Hematopoietic multipotent progenitor cell treated with erythropoietin and hydrocortisone succinate and interleukin-3 and kit ligand, for 17 days (in vitro differentiated cells): ENCODE measurements around the gene PTPRS.
"Not testable (repeated sequence)": the region's sequence is repeated elsewhere in the genome, so short reads cannot be mapped to it uniquely, and the experiment has no call there.

ENCODE experiments used
- DNase-seq: peaks from one replicate; pipeline ENCODE4 v3.0.0-alpha.2; 2015; ENCODE audit warnings: low spot score

Gene PTPRS

DNA sequence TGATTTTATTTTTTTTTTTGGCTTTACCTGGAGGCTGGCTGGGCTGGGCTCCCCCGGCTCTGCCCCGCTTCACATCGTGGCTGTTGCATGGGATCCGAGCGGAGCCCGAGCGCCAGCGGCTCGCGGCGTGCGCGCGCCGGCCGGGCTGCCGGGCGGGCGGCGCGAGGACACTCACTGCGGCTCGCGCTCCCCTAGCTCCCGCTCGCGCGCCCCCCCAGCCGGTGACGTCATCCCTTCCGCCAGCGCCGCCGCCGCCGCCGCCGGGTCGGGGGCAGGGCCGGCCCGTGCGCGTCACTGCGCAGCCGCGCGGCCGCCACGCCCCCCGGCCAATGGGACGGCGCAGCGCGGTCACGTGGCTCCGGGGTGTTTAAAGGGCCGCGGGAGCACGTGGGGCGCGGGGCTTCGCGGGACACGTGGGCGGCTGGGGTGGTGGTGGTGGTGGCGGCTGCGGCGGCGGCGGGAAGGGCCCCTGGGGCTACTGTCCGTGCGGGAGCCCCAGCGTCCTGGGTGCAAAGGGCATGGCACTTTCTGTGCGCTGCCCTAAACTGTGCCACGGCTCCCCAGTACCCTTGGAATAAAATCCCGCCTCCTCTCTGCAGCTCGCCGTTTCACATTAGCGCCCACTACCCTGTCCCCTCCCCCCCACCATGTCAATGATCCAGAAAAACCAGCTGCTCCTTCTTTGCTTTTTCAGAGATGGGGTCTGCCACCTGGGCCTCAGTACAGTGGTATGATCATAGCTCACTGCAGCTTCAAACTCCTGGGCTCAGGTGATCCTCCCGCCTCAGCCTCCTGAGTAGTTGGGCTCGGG lies at the start of gene PTPRS:
Gene PTPRS, minus strand, starts transcription at position 176 of the 811 bp plus-strand sequence. CDS start 54,672 bp downstream, outside the sequence.
- DNase-seq: peak; percentile 4

DNA sequence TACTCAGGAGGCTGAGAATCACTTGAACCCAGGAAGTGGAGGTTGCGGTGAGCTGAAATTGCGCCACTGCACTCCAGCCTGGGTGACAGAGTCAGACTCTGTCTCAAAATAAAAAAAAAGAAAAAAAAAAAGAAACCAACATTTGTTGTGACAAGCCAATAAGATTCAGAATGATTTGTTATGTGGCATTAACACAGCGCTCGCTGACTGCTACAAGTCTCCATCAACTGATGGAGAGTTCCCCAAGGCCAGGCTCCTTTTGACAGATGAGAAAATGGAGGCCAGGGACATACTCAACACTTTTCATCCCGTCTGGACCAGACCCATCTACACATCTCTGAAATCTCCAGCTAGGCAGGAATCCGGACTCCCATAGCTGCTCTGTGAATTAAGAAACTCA lies 48.7 kb upstream of the PTPRS start:
- no peak for DNase-seq

DNA sequence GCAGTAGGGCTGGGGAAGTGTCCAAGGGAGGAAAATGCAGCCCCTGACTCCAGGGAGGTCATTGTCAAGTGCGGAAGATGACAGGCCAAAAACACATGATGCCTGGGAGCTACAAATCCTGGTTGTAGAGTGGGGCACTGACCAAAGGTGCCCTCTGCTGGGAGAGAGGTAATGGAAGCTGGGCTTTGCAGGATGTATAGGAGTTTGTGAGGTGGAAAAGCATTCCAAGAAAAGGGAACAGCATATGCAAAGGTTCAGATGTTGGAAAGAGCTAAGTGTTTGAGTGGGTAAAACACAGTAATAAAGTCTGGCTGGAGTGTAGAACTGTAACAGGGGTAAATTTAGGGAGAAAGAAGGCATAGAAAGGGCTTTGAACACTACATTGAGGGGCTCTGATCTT lies 46.9 kb upstream of the PTPRS start:
- DNase-seq: no peak

DNA sequence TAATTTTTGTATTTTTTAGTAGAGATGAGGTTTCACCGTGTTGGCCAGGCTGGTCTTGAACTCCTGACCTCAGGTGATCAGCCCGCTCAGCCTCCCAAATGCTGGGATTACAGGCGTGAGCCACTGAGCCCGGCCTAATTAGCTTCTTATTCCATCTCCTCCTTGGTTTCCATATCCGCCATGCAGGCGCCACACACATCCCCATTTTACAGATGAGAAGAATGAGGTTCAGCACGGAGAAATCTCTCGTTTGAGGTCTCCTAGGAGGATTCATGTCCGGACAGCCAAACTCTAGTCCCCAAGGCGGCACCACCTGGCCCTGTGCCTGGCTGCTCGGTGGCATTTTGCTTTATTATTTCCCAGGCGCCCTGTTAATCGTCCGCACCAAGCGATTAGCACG lies 46.2 kb upstream of the PTPRS start:
- no peak for DNase-seq

DNA sequence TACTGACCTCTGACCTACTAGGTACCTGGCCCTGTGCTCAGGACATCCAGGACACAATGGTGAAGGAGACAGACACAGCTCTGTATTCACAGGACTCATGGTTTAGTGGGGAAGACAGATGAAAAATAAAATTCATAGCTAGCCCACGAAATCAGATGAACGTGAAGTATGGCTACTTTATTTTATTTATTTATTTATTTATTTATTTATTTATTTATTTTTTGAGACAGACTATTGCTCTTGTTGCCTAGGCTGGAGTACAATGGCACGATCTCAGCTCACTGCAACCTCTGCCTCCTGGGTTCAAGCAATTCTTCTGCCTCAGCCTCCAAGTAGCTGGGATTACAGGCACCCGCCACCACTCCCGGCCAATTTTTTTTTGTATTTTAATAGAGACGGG lies 40.6 kb upstream of the PTPRS start:
- DNase-seq: not testable (repeated sequence)

DNA sequence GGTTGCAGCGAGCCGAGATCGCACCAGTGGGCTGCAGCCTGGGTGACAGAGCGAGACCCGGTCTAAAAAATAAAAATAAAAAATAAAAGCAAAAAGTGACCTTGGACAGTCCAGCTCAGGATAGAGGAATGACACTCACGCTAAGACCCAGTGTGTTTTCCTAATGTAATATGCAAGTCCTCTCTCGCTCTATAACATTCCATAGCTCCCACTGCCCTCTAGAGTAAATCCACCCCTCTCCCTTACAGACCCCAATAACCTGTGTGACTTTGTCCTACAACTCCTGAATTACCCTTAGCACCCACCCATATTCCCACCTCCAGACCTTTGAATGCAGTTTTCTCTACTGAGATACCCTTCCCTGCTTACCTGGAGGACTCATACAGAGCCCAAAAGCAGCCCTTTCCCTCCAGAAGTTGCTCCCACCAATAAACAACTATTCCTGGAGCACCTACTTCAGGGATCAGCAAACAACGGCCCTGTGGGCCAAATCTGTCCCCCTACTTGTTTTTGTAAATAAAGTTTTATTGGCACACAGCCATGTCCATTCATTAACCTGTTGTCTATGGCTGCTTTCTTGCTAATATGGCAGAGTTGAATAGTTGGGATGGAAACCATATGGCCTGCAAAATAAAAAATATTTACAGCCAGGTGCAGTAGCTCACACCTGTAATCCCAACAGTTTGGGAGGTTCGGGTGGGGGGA lies 39.8 kb upstream of the PTPRS start:
- no peak for DNase-seq

DNA sequence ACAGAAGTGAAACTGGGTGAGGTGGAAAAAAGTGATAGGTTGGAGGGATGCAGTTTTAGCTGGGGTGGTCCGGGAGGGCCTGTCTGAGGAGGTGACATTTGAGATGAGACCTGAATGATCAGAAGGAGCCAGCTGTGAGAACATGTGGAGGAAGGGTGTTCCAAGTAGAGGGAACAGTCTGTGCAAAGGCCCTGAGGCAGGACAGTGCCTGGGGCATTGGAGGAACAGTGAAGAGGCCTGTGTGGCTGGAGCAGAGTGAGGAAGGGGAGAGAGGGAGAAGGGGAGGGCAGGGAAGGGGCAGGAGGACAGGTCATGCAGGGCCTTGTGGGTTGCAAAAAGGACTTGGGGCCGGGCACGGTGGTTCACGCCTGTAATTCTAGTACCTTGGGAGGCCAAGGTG lies 36.3 kb upstream of the PTPRS start:
- DNase-seq: no peak

DNA sequence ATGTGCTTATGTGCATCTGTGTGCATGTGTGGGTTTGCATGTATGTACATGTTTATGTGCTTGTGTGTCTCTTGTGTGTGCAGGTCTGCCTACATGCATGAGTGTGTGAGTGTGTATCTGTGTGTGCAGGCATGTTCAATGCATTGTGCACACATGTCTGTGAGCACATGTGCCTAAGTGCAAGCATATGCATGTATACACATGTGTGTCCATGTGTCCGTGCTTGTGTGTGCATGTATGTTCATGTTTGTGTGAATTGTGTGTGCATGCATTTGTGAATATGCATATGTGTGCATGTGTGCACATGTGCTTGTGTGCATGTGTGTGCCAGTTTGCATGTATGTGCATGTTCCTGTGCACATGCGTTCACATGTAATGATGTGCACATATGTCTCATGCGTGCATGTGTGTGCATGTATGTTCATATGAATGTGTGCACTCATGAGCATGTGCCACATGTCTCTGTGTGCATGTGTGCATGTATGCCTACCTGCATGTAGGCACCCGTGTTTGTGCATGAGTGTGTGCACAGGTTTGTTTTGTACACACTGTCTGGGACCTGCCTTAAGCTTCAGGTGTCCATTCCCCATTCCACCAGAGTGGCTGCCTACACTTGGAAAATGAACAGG lies 32.1 kb upstream of the PTPRS start:
- DNase-seq: no peak

DNA sequence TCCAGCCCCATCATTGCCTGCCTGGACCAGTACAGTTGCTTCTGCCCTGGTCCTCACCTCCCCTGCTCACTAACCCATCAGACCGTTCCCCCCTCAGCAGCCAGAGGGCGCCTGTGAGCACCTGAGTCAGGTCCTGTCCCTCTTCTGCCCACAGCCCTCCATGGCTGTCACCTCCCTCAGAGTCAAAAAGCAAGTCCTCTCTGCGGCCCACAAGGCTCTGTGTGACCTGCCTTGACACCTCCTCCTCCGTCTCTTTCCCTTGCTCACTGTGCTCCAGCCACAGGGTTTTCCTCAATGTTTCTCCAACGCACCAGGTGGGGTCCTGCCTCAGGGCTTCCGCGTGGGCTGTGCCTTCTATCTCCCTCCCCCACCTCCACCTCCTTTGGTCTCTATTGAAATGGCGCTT lies 29.4 kb upstream of the PTPRS start:
- peak; percentile 21 for DNase-seq

DNA sequence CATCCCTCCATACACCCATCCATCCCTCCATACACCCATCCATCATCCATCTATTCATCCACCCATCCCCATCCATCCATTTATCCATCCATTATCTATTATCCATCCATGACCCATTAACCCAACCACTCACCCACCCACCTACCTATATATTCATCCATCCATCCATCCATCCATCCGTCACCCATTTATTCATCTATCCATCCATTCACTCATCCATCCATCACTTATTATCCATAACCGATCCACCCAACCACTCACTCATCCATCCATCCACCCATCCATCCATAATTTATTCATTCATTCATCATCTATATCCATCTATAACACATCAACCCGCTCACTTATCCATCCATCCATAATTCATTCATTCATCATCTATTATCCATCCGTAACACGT lies 28.7 kb upstream of the PTPRS start:
- no peak for DNase-seq

DNA sequence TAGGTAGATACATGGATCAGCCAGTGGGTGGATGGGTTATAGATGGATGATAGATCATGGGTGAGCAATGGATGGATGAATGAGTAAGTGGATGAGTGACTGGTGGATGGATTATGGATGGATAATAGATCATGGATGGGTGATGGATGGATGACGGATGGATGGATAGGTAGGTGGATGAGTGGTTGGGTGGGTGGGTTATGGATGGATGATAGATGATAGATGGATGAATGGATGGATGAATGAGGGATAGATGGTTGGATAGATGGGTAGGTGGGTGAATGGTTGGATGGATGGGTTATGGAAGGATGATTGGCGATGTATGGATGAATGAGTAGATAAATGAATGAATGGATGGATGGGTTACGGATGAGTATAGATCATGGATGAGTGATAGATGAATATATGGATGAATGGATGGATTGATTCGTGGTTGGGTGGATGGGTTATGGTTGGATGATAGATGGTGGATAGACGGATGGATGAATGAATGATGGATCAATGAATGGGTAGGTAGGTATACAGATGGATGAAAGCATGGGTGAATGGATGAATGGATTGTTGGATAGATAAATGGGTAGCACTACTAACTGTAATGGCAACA lies 27.0 kb upstream of the PTPRS start:
- DNase-seq: no peak

DNA sequence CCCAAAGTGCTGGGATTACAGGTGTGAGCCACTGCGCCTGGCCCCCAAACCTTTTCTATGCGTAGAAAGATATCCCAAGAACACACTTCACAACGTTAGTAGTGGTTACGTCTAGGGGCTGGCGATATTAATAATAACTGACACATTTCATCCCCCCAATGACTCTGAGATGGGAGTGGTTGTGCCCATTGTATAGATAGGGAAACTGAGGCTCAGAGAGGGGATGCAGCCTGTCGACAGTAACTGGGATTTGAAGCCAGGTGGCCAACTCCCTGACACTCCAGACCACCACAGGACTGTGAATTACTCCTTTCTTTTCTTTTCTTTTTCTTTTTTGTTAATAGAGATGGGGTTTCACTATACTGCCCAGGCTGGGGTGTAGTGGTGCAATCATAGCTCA lies 25.3 kb upstream of the PTPRS start:
- DNase-seq: no peak

DNA sequence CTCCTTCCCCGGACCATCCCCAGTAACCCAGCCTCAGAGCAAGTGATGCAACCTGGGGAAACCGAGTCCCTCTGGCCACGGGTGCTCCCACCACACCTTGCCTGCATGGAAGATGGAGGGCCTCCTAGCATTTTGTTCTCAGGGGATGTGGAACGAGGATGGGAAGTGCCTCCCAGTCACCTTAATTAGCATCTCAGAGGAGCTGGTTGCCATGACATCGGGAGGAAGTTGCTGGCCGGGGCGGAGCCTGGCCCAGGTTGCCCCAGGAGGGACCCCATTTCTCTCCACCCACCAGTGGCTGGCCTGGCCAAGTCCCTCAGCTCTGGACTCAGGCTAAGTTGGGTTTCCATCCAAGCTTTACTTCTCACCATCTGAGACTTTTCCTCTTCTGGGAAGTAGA lies 24.1 kb upstream of the PTPRS start:
- DNase-seq: no peak

DNA sequence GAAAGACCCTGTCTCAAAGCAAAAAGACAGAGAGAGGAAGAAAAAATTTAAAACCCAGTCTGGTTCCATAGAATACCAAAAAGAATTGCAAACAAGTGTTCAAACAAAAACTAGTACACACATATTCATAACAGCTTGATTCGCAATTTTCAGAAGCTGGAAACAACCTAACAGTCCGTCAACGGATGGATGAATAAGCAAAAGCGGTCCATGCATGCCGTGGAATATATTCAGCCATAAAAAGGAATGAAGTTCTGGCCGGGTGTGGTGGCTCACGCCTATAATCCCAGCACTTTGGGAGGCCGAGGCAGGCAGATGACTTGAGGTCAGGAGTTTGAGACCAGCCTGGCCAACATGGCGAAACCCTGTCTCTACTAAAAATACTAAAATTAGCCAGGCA lies 21.2 kb upstream of the PTPRS start:
- DNase-seq: not testable (repeated sequence)

DNA sequence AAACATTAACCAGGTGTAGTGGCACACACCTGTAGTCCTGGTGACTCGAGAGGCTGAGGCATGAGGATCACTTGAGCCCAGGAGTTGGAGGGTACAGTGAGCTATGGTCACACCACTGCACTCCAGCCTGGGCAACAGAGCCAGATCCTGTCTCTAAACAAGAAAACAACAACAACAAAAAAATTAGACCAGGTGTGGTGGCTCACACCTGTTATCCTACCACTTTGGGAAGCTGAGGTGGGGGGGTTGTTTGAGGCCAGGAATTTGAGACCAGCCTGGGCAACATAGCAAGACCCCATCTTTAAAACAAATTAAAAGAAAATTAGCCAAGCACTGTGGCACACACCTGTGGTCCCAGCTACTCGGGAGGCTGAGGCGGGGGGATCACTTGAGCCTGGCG lies 20.8 kb upstream of the PTPRS start:
- DNase-seq: no peak

DNA sequence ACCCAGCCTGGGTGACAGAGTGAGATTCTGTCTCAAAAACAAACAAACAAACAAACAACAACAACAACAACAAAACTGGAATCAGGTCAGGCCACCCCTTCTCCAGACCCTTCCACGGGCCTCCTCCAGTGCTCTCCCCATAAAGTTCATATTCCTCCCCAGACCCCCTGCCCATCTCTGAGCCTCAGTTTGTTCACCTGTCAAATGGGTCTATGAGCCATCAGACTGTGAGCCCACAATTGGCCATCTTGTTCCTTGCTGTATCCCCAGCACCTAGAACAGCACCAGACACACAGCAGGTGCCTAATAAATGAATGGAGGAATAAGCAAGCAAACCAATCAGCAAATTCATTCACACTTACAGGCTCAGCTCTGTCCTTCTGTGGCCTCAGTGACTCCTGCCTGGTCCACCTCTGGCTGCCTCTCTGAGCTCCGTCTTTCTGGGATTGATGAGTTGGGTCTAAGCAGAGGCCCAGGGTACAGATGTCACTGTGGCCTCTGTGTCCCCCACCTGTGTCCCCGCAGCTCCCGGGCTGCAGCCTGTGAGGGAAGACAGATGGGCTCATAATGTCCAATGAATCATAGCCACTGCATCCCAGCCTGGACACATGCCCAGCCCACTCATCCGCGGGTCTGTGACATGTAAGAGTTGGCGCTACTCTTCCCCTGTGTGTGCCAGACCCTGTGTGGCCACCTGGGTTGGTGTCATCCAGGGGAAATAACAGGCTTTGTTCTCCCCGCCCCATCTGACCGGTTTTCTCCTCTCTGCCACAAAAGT lies 19.6 kb upstream of the PTPRS start:
- no peak for DNase-seq

DNA sequence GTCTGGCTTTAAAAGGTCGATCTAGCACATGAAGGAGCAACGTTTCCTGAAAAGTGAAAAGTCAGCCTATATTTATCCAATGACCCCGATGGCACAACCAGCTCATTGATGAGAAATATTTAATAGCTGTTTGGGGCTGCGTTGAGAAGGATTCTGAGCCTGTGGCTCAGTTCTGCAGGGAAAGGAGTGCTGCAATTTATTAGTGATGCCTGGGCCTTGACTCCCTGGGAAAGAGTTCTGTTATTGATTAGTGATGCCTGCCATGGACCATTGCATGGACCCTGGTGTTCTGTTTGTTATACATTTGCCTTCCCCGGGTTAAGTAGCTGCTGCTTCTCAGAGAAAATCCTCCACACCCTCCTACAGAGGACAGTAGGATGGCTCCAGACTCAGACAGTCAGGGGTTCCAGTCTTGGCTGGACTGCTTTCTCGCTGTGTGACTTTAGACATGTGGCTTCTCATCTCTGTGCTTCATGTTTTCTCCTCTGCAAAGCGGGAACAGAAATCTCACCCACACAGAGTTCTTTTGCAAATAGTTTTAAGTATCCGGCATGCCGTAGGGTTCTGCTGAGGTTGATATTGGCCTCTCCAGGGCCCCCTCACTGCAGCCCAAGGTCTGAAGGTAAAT lies 17.7 kb upstream of the PTPRS start:
- no peak for DNase-seq

DNA sequence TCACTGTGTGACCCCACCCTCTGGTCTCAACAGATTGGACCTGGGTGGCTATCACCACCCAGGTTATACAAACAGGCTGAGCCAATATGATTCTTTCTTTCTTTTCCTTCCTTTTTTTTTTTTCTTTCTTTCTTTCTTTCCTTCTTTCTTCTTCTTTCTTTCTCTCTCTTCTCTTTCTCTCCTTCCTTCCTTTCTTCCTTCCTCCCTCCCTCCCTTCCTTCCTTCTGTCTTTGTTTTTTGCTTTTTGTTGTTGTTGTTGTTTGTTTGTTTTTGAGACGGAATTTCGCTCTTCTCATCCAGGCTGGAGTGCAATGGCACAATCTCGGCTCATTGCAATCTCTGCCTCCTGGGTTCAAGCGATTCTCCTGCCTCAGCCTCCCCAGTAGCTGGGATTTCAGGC lies 17.0 kb upstream of the PTPRS start:
- DNase-seq: no peak

DNA sequence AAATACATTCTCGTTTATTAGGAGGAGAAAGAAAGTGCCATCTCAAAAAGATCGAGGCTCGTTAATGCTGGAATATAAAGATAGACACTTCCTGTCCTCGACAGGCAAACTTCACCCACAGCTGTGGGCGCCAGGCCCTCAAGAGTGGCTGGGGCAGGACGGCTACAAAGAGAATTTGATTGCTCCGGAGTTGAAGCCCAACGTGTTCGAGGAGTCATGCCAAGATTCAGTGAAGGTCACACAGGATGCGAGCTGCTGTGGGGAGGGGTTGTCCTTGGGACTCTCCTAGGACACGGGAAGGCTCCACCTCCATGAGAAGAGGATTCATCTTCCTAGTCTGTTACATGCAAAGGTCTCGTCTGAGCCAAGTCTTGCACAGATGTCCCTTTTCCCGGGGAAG lies 16.3 kb upstream of the PTPRS start:
- no peak for DNase-seq

DNA sequence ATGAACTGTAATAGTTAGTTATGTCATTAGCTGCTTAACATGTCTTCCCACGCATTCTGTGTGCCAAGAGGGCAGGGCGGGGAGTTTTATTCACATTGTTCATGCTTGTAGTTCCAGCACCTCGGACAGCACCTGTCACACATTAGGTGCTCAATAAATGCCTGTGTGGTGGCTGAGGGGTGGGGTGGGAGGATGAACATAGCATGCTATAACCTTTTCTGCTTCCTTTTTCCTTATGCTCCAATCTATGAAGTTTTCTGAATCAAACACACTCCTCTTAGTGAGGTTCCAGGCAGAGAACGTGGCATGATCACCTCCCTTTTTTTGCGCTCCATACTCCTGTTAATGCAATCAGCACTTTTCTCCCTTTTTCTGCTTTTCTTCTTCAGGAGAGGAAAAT lies 15.8 kb upstream of the PTPRS start:
- DNase-seq: no peak

DNA sequence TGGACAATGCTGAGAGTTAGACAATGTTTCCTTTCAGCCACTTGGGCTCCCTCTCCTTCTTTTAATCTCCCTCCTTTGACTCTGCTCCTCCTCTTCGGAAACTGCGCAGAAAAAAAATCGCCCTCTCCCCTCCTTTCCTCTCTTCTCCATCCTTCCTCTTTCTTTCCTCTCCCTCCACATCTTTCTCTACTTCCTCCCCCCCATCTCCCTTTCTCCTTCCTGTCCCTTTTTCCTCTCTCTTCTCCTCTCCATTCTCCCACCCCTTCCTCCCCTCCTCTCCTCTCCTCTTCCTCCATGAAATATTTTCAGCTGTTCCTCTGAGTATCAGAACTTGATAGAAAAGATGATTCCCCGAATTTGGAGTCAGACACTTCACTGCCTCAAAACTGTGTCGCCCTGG lies 15.1 kb upstream of the PTPRS start:
- DNase-seq: no peak

DNA sequence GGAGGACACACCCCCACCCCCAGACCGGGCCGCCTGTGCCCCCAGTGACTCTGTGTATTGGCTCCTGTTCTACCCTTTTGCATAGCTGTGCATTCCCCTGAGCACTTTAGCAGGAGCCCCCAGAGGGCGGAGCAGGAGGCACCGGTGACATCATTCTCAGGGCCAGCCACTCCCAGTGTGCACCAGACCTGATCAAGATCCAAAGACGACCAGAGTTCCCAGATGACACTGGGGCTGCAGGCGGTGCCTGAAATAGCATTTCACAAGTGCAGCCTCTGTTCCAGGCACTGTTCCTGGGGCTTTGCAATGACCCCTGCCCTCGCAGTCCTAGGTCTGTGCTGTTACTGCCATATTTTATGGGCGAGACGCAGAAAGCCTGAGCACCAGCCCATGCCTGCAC lies 14.5 kb upstream of the PTPRS start:
- DNase-seq: no peak
